ENCODE results near the gene TTLL12.
A peak's percentile ranks its signal among the peaks of the same experiment; 100 is the strongest.

Gene TTLL12

GRCh38 chr22:43164636-43165035 lies 22.3 kb downstream of the TTLL12 start:
- in situ Hi-C loops (cut with MboI; ENCODE audit: low pct_unique_long_range_greater_than_20kb, low sequenced_read_pairs, unreplicated experiment), result no loop called here
- DNase-seq (ENCODE audit: low spot score), result no peak
- no peak for TF ChIP-seq CTCF (IDR thresholded peaks at IDR 0.05; ENCODE audit: extremely low read depth, insufficient read depth, missing control alignments)

GRCh38 chr22:43163241-43163795 lies 23.6 kb downstream of the TTLL12 start:
- in situ Hi-C loops (cut with MboI; ENCODE audit: low pct_unique_long_range_greater_than_20kb, low sequenced_read_pairs, unreplicated experiment), result no loop called here
- no peak for DNase-seq (ENCODE audit: low spot score)
- no peak for TF ChIP-seq CTCF (IDR thresholded peaks at IDR 0.05; ENCODE audit: extremely low read depth, insufficient read depth, missing control alignments)

- no peak for DNase-seq (ENCODE audit: low spot score)
- TF ChIP-seq CTCF (IDR thresholded peaks at IDR 0.05; ENCODE audit: extremely low read depth, insufficient read depth, missing control alignments), result no peak
- in situ Hi-C loops (cut with MboI; ENCODE audit: low pct_unique_long_range_greater_than_20kb, low sequenced_read_pairs, unreplicated experiment), result no loop called here
Observed at GRCh38 chr22:43162412-43163150, 24.4 kb downstream of the TTLL12 start.

- in situ Hi-C loops (cut with MboI; ENCODE audit: low pct_unique_long_range_greater_than_20kb, low sequenced_read_pairs, unreplicated experiment), result no loop called here
- DNase-seq (ENCODE audit: low spot score), result no peak
- TF ChIP-seq CTCF (IDR thresholded peaks at IDR 0.05; ENCODE audit: extremely low read depth, insufficient read depth, missing control alignments), result no peak
Observed at GRCh38 chr22:43160497-43161126, 26.3 kb downstream of the TTLL12 start.

GRCh38 chr22:43159484-43160178 lies 27.3 kb downstream of the TTLL12 start:
- DNase-seq (ENCODE audit: low spot score), result no peak
- in situ Hi-C loops (cut with MboI; ENCODE audit: low pct_unique_long_range_greater_than_20kb, low sequenced_read_pairs, unreplicated experiment), result no loop called here
- peak; percentile 32 for TF ChIP-seq CTCF (IDR thresholded peaks at IDR 0.05; ENCODE audit: extremely low read depth, insufficient read depth, missing control alignments)

- no peak for TF ChIP-seq CTCF (IDR thresholded peaks at IDR 0.05; ENCODE audit: extremely low read depth, insufficient read depth, missing control alignments)
- in situ Hi-C loops (cut with MboI; ENCODE audit: low pct_unique_long_range_greater_than_20kb, low sequenced_read_pairs, unreplicated experiment), result no loop called here
- DNase-seq (ENCODE audit: low spot score), result no peak
Observed at GRCh38 chr22:43158778-43159483, 28.0 kb downstream of the TTLL12 start.

All from GM13977 (cell line).